PC-9 (cell line): Measurements from ENCODE around the gene LGALS1. TPM values are rescaled to one million over a fixed set of nuclear protein-coding genes. Genes with fewer than 3 reads are reported as not detected.

ENCODE experiments used
- BruUV-seq: library from RNA; stranded (reverse); fragments of 400-500 nt; replicated peaks from 2 replicates; lab custom pipeline; 2021; lab: Mats Ljungman, UMichigan
- CTCF ChIA-PET: fragments of 300-600 bp; sonication (Branson Sonifier 250); formaldehyde crosslinking; loops from one replicate; lab custom pipeline; 2022; ENCODE audit warnings: antibody characterized with exemption; lab: Charles Lee
- POLR2A ChIA-PET: fragments of 300-600 bp; sonication (Branson Sonifier 250); formaldehyde crosslinking; loops from one replicate; lab custom pipeline; 2022; ENCODE audit warnings: antibody characterized with exemption; ENCODE audit not compliant: unreplicated experiment; lab: Charles Lee
- DNase-seq, 2 experiments: peaks; one replicate each; pipeline versions ENCODE4 v3.0.0 to v3.0.0-alpha.2; 2015 to 2022; ENCODE audit warnings: mixed read lengths in 1 of 2
- H2AFZ ChIP-seq: fragments of 200-600 bp; sonication (generic); 2 replicates; pipeline ENCODE4 v1.8.1; 2017; ENCODE audit warnings: antibody characterized with exemption
- H3F3A ChIP-seq: fragments of 200-600 bp; sonication (generic); 2 replicates; pipeline ENCODE4 v1.8.1; 2017; ENCODE audit warnings: antibody characterized with exemption, mild to moderate bottlenecking, low read depth; ENCODE audit not compliant: insufficient read depth
- H3K27ac ChIP-seq: fragments of 200-600 bp; sonication (generic); 2 replicates; pipeline ENCODE4 v1.6.1; 2016; ENCODE audit warnings: mixed run types
- H3K27me3 ChIP-seq: fragments of 200-600 bp; sonication (generic); 2 replicates; pipeline ENCODE4 v1.6.1; 2016; ENCODE audit warnings: low read depth, mixed run types; ENCODE audit not compliant: insufficient read depth
- H3K36me3 ChIP-seq: fragments of 200-600 bp; sonication (generic); 2 replicates; pipeline ENCODE4 v1.6.1; 2016; ENCODE audit warnings: low read depth, mixed run types
- H3K4me1 ChIP-seq: fragments of 200-600 bp; sonication (generic); replicated peaks from 2 replicates; pipeline ENCODE4 v1.6.1; 2016; ENCODE audit warnings: mixed run types; ENCODE audit not compliant: insufficient read depth
- H3K4me2 ChIP-seq: fragments of 200-600 bp; sonication (generic); 2 replicates; pipeline ENCODE4 v1.6.1; 2017; ENCODE audit warnings: mixed run types
- H3K4me3 ChIP-seq: fragments of 200-600 bp; sonication (generic); 2 replicates; pipeline ENCODE4 v1.6.1; 2016; ENCODE audit warnings: mixed run types
- H3K79me2 ChIP-seq: fragments of 200-600 bp; sonication (generic); 2 replicates; pipeline ENCODE4 v1.6.1; 2017; ENCODE audit warnings: low read depth, mixed run types
- H3K9me2 ChIP-seq: fragments of 200-600 bp; sonication (generic); 2 replicates; pipeline ENCODE4 v1.8.1; 2017; ENCODE audit warnings: mild to moderate bottlenecking; ENCODE audit not compliant: insufficient read depth
- H3K9me3 ChIP-seq: fragments of 200-600 bp; sonication (generic); 2 replicates; pipeline ENCODE4 v1.8.1; 2016; ENCODE audit warnings: low read depth; ENCODE audit not compliant: insufficient read depth
- H4K20me1 ChIP-seq: fragments of 200-600 bp; sonication (generic); 2 replicates; pipeline ENCODE4 v1.8.1; 2017; ENCODE audit not compliant: insufficient read depth
- EZH2 ChIP-seq: fragments of 200-600 bp; sonication (generic); IDR thresholded peaks from 2 replicates; pipeline ENCODE4 v1.8.0; 2017; ENCODE audit warnings: antibody characterized with exemption, low read depth
- intact Hi-C: fragments of 100-400 bp; cut with micrococcal nuclease; formaldehyde crosslinking; loops from one replicate; pipeline ENCODE4 v1.10.0; 2022; ENCODE audit not compliant: unreplicated experiment
- total RNA-seq: library from RNA; stranded (reverse); gene quantifications from 2 replicates; pipeline ENCODE4 v1.2.3, GENCODE V29; 2021
- TF ChIP-seq, protein P1 (sequence below): fragments of 200-600 bp; sonication (generic); conservative IDR thresholded peaks from 2 replicates; pipeline ENCODE4 v1.6.1; 2017; ENCODE audit warnings: mixed run types, antibody characterized with exemption, mild to moderate bottlenecking, moderate library complexity

The LGALS1 gene
- total RNA-seq, 1 experiment from 2014 or later: 791 TPM

DNA sequence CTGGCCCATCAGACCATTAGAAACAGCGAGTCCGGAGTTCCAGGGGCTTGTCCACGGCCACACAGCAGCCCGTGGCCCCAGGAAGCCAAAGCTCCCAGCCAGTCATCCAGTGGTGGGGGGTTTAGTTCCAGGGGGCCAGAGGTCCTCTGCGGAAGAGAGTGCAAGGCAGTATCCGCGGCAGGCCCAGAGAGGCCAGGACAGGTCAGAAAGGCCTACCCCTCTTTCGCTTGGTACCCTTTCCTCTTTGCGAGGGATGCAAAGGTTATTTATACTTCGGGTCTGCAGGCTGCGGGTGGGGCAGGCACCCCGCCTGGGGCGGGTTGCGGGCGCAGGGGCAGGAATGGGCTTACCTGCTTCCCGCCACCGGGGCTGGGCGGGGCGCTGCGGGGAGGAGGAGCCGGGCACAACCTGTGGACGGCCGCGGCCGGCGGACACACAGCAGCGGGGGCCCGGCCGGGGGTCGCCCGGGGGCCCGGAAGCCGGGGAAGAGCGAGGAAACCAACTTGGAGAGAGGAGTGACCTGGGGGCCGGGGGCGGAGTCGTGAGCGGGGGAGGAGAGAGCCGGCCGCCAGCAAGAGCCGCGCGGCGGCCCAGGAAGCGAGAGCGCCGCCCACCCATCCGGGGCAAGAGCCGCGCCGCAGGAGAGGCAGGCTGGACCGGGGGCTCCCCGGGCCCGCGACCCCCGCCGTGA is 36.2 kb upstream of the LGALS1 start, which contains the start of gene SH3BP1:
Gene SH3BP1, plus strand, starts transcription at position 600 of the 691 bp plus-strand sequence. CDS start 119 bp downstream, outside the sequence.
- DNase-seq: peak in 1 of 2 experiments; percentile 79
- Histone ChIP-seq H3K27ac (no peak within 1 kb of the TSS), H3K79me2 (peaks cover 7% of the 10 kb centered on the region), H3K9me2 (no peaks in the 10 kb centered on the region), H3K4me2 (peak within 1 kb of the TSS; percentile 99), H3F3A (peaks cover 53% of the 10 kb centered on the region), H3K27me3 (no peaks in the 10 kb centered on the region), H2AFZ (peak within 1 kb of the TSS; percentile 73), H3K4me3 (peak within 1 kb of the TSS; percentile 70), H3K4me1 (peaks cover 32% of the 10 kb centered on the region), H3K9me3 (no peaks in the 10 kb centered on the region), H3K36me3 (0 out of 2 replicates have a peak, but pooled peaks cover 4% of the 10 kb centered on the region), H4K20me1 (0 out of 2 replicates have a peak, but pooled peaks cover 3% of the 10 kb centered on the region)
- ChIA-PET POLR2A (interaction anchor here (0.5 to 0.6 kb wide), 2 partner anchors 179 to 266 kb away, joined by 3 to 7 read pairs; no protein-coding TSS in a partner anchor), CTCF (interaction anchor here (0.6 to 0.7 kb wide), 2 partner anchors 37 to 112 kb away, joined by 4 to 5 read pairs; no protein-coding TSS in a partner anchor)
- intact Hi-C loops: loop anchor here (1.0 kb wide), 1 partner anchor 31 kb away; the partner anchor contains the start of gene GGA1
- BruUV-seq: no TSS peak
- TF ChIP-seq, protein P1, sequence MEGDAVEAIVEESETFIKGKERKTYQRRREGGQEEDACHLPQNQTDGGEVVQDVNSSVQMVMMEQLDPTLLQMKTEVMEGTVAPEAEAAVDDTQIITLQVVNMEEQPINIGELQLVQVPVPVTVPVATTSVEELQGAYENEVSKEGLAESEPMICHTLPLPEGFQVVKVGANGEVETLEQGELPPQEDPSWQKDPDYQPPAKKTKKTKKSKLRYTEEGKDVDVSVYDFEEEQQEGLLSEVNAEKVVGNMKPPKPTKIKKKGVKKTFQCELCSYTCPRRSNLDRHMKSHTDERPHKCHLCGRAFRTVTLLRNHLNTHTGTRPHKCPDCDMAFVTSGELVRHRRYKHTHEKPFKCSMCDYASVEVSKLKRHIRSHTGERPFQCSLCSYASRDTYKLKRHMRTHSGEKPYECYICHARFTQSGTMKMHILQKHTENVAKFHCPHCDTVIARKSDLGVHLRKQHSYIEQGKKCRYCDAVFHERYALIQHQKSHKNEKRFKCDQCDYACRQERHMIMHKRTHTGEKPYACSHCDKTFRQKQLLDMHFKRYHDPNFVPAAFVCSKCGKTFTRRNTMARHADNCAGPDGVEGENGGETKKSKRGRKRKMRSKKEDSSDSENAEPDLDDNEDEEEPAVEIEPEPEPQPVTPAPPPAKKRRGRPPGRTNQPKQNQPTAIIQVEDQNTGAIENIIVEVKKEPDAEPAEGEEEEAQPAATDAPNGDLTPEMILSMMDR: no peak
- TF ChIP-seq EZH2: no peak

DNA sequence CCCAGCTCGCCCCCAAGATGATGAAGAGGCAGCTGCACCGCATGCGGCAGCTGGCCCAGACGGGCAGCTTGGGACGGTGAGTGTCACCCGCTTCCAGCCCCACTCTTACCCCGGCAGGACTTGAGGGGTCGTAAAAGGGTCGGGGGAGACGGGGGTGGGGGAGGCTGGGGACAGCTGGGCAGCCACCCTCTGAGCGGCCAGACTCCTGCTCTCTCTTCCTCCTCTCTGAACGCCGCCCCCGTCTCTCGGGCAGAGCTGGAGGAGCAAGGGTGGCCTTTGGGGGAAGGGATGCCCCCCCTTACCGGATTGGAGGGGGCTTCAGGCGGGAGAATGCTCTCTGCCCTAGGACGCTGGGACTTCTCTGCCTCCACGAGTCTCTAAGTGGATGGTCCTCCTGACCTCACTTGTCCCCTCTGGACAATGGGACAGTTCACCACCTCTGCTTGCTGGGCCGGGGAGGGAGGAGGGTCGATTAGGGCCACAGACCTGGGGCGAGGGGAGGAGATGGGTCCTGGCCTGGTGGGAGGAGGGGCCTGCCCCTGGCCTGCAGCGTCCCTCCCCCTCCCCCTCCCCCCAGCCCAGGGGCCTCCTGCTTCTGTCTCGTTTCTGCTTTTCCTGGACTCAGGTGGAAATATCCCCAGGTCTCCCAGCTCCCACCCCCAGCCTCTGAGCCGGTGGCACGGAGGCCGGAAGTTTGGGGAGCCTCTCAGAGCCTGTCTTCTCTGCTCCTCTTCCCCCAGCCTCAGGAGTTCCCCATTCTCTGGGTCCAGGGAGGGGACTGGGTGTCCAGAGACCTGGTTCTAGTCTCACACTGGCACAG is 35.5 kb upstream of the LGALS1 start:
- CTCF ChIA-PET: interaction anchor here (0.6 to 0.7 kb wide), 3 partner anchors 35 to 112 kb away, joined by 3 to 5 read pairs (median 4); partner anchors contain the start of gene LGALS1
- intact Hi-C loops: loop anchor here (1.0 kb wide), 1 partner anchor 32 kb away; the partner anchor contains the start of gene GGA1

More for the DNA sequence above, 35.5 kb upstream of the LGALS1 start:
- Histone ChIP-seq H3K36me3 (0 out of 2 replicates have a peak, but pooled peaks cover 4% of the 10 kb centered on the region), H3K27me3 (no peaks in the 10 kb centered on the region), H3K4me3 (peak overlapping the region; percentile 70), H3K27ac (no peak overlapping the region), H3K9me3 (no peaks in the 10 kb centered on the region), H3K79me2 (peaks cover 7% of the 10 kb centered on the region), H3K4me1 (peaks cover 32% of the 10 kb centered on the region), H3F3A (peaks cover 50% of the 10 kb centered on the region), H3K4me2 (peak overlapping the region; percentile 99), H4K20me1 (0 out of 2 replicates have a peak, but pooled peaks cover 3% of the 10 kb centered on the region), H3K9me2 (no peaks in the 10 kb centered on the region), H2AFZ (peak overlapping the region; percentile 73)
- TF ChIP-seq, protein P1: no peak
- no peak for TF ChIP-seq EZH2
- POLR2A ChIA-PET: interaction anchor here (0.6 kb wide), 2 partner anchors 199 to 265 kb away, joined by 3 to 8 read pairs; no protein-coding TSS in a partner anchor
- no peak for DNase-seq
- BruUV-seq: no TSS peak
